ENCODE results near the gene RAPGEF4. TPM values are rescaled to one million over a fixed set of nuclear protein-coding genes. Genes with fewer than 3 reads are reported as not detected.
"Not testable (repeated sequence)": the region's sequence is repeated elsewhere in the genome, so short reads cannot be mapped to it uniquely, and the experiment has no call there.

The RAPGEF4 gene
- total RNA-seq, 1 donor: 0.36 TPM

GRCh38 chr2:172788871-172789270 lies 53.2 kb downstream of the RAPGEF4 start:
- H3K9me3 ChIP-seq (ENCODE audit: low read depth, low read length): no peaks in the 10 kb centered on the region
- no peaks in the 10 kb centered on the region for H4K20me1 ChIP-seq (ENCODE audit: insufficient read depth, low read length)
- H3K27ac ChIP-seq (ENCODE audit: low read depth, low read length): no peak overlapping the region
- no peak for DNase-seq (ENCODE audit: insufficient read length, low spot score, missing footprints)
- no peak overlapping the region for H3K4me3 ChIP-seq (ENCODE audit: insufficient read depth, low read length)
- H3K4me1 ChIP-seq (ENCODE audit: insufficient read depth, low read length): peaks cover under 1% of the 10 kb centered on the region
- no peak overlapping the region for H3K4me2 ChIP-seq (ENCODE audit: insufficient read depth, low read length)
- H3K36me3 ChIP-seq (ENCODE audit: insufficient read depth, low read length): no peaks in the 10 kb centered on the region
- H3K27me3 ChIP-seq (ENCODE audit: insufficient read depth, low read length): peaks cover 5% of the 10 kb centered on the region
- no peak overlapping the region for H2AFZ ChIP-seq (ENCODE audit: low read length)
- H3K79me2 ChIP-seq (ENCODE audit: insufficient read depth, low read length): no peaks in the 10 kb centered on the region
- no peak for TF ChIP-seq CTCF (IDR thresholded peaks at IDR 0.05; ENCODE audit: extremely low read depth, low read depth, low read length)

GRCh38 chr2:172790404-172790803 lies 54.8 kb downstream of the RAPGEF4 start:
- Histone ChIP-seq H3K4me3 (ENCODE audit: insufficient read depth, low read length) (no peak overlapping the region), H3K36me3 (ENCODE audit: insufficient read depth, low read length) (no peaks in the 10 kb centered on the region), H3K79me2 (ENCODE audit: insufficient read depth, low read length) (no peaks in the 10 kb centered on the region), H4K20me1 (ENCODE audit: insufficient read depth, low read length) (no peaks in the 10 kb centered on the region), H2AFZ (ENCODE audit: low read length) (no peak overlapping the region), H3K4me2 (ENCODE audit: insufficient read depth, low read length) (no peak overlapping the region), H3K9me3 (ENCODE audit: low read depth, low read length) (no peaks in the 10 kb centered on the region), H3K27me3 (ENCODE audit: insufficient read depth, low read length) (peaks cover 5% of the 10 kb centered on the region), H3K4me1 (ENCODE audit: insufficient read depth, low read length) (no peaks in the 10 kb centered on the region), H3K27ac (ENCODE audit: low read depth, low read length) (no peak overlapping the region)
- no peak for DNase-seq (ENCODE audit: insufficient read length, low spot score, missing footprints)
- TF ChIP-seq CTCF (IDR thresholded peaks at IDR 0.05; ENCODE audit: extremely low read depth, low read depth, low read length): no peak

GRCh38 chr2:172791953-172792352 lies 56.3 kb downstream of the RAPGEF4 start:
- Histone ChIP-seq H3K27ac (ENCODE audit: low read depth, low read length) (no peak overlapping the region), H3K4me3 (ENCODE audit: insufficient read depth, low read length) (no peak overlapping the region), H2AFZ (ENCODE audit: low read length) (no peak overlapping the region), H3K79me2 (ENCODE audit: insufficient read depth, low read length) (no peaks in the 10 kb centered on the region), H3K4me2 (ENCODE audit: insufficient read depth, low read length) (no peak overlapping the region), H3K36me3 (ENCODE audit: insufficient read depth, low read length) (no peaks in the 10 kb centered on the region), H3K9me3 (ENCODE audit: low read depth, low read length) (no peaks in the 10 kb centered on the region), H4K20me1 (ENCODE audit: insufficient read depth, low read length) (no peaks in the 10 kb centered on the region), H3K27me3 (ENCODE audit: insufficient read depth, low read length) (peaks cover 5% of the 10 kb centered on the region), H3K4me1 (ENCODE audit: insufficient read depth, low read length) (no peaks in the 10 kb centered on the region)
- DNase-seq (ENCODE audit: insufficient read length, low spot score, missing footprints): no peak
- TF ChIP-seq CTCF (IDR thresholded peaks at IDR 0.05; ENCODE audit: extremely low read depth, low read depth, low read length): no peak

DNA sequence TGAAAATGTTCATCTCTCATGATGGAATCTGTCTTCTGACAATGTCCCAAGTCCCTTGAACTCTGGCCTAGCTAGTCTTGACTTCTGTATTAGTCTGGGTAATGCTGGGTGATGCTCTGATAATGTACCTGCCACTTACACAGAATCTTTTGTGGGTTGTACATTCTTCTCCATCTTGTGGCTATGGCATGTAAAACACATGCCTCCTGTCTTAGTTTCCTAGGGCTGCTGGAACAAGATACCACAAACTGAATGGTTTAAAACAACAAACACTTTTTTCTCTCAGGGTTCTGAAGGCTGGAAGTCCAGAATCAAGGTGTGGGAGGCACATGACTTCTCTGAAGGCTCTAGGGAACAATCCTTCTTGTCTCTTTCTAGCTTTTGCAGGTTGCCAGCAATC lies 57.1 kb downstream of the RAPGEF4 start:
- no peak overlapping the region for H3K4me2 ChIP-seq (ENCODE audit: insufficient read depth, low read length)
- no peak for DNase-seq (ENCODE audit: insufficient read length, low spot score, missing footprints)
- H3K79me2 ChIP-seq (ENCODE audit: insufficient read depth, low read length): no peaks in the 10 kb centered on the region
- H3K27me3 ChIP-seq (ENCODE audit: insufficient read depth, low read length): peaks cover 5% of the 10 kb centered on the region
- no peaks in the 10 kb centered on the region for H3K4me1 ChIP-seq (ENCODE audit: insufficient read depth, low read length)
- H2AFZ ChIP-seq (ENCODE audit: low read length): no peak overlapping the region
- no peak for TF ChIP-seq CTCF (IDR thresholded peaks at IDR 0.05; ENCODE audit: extremely low read depth, low read depth, low read length)
- H3K36me3 ChIP-seq (ENCODE audit: insufficient read depth, low read length): no peaks in the 10 kb centered on the region
- H3K27ac ChIP-seq (ENCODE audit: low read depth, low read length): no peak overlapping the region
- no peak overlapping the region for H3K4me3 ChIP-seq (ENCODE audit: insufficient read depth, low read length)
- no peaks in the 10 kb centered on the region for H3K9me3 ChIP-seq (ENCODE audit: low read depth, low read length)
- no peaks in the 10 kb centered on the region for H4K20me1 ChIP-seq (ENCODE audit: insufficient read depth, low read length)

DNA sequence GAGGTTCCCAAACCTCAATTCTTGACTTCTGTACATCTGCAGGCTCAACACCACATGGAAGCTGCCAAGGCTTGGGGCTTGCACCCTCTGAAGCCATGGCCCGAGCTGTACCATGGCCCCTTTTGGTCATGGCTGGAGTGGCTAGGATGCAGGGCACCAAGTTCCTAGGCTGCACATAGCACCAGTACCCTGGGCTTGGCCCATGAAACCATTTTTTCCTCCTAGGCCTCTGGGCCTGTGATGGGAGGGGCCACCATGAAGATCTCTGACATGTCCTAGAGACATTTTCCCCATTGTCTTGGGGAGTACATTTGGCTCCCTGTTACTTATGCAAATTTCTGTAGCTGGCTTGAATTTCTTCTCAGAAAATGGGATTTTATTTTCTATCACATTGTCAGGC lies 67.7 kb downstream of the RAPGEF4 start:
- not testable (repeated sequence) for H4K20me1 ChIP-seq (ENCODE audit: insufficient read depth, low read length); H3K4me3 ChIP-seq (ENCODE audit: insufficient read depth, low read length); H3K4me2 ChIP-seq (ENCODE audit: insufficient read depth, low read length); H3K9me3 ChIP-seq (ENCODE audit: low read depth, low read length); DNase-seq (ENCODE audit: insufficient read length, low spot score, missing footprints); H2AFZ ChIP-seq (ENCODE audit: low read length); H3K27ac ChIP-seq (ENCODE audit: low read depth, low read length); H3K4me1 ChIP-seq (ENCODE audit: insufficient read depth, low read length); H3K79me2 ChIP-seq (ENCODE audit: insufficient read depth, low read length); H3K36me3 ChIP-seq (ENCODE audit: insufficient read depth, low read length)
- H3K27me3 ChIP-seq (ENCODE audit: insufficient read depth, low read length): peaks cover 16% of the 10 kb centered on the region
